Endodermal cell (in vitro differentiated cells): ENCODE measurements around the gene ZNRF3. TPM values are rescaled to one million over a fixed set of nuclear protein-coding genes. Genes with fewer than 3 reads are reported as not detected.

Source experiments
- DNase-seq: peaks from one replicate; pipeline ENCODE4 v3.0.0-alpha.2; 2017
- H3K27ac ChIP-seq: 2 replicates; pipeline ENCODE4 v1.5.1; 2013; ENCODE audit warnings: mild to moderate bottlenecking, low read depth, low read length, moderate library complexity
- H3K27me3 ChIP-seq: 2 replicates; pipeline ENCODE4 v1.6.1; 2013; ENCODE audit warnings: mild to moderate bottlenecking, low read length, moderate library complexity; ENCODE audit not compliant: insufficient read depth, control insufficient read depth, poor library complexity, severe bottlenecking
- H3K36me3 ChIP-seq: 2 replicates; pipeline ENCODE4 v1.7.0; 2013; ENCODE audit warnings: mild to moderate bottlenecking, low read length, moderate library complexity; ENCODE audit not compliant: control insufficient read depth, insufficient read depth
- H3K4me1 ChIP-seq: one replicate; pipeline ENCODE4 v1.7.0; 2013; ENCODE audit warnings: low read length; ENCODE audit not compliant: control insufficient read depth, insufficient read depth
- H3K4me3 ChIP-seq: 2 replicates; pipeline ENCODE4 v1.5.1; 2013; ENCODE audit warnings: mild to moderate bottlenecking, low read length, moderate library complexity
- H3K9ac ChIP-seq: 2 replicates; pipeline ENCODE4 v1.6.1; 2013; ENCODE audit warnings: mild to moderate bottlenecking, low read length, moderate library complexity; ENCODE audit not compliant: poor library complexity, severe bottlenecking; ENCODE audit errors: extremely low read depth
- H3K9me3 ChIP-seq: 2 replicates; pipeline ENCODE4 v1.6.1; 2013; ENCODE audit warnings: mild to moderate bottlenecking, low read length, moderate library complexity; ENCODE audit not compliant: control insufficient read depth
- H3K27ac Mint-ChIP-seq: 2 replicates; pipeline ENCODE4 v1.8.0; 2020; ENCODE audit warnings: mixed read lengths
- H3K27me3 Mint-ChIP-seq: 2 replicates; pipeline ENCODE4 v1.8.0; 2021; ENCODE audit warnings: mild to moderate bottlenecking, mixed read lengths; ENCODE audit not compliant: insufficient read depth
- H3K36me3 Mint-ChIP-seq: 2 replicates; pipeline ENCODE4 v1.8.0; 2020; ENCODE audit warnings: low read depth, mixed read lengths
- H3K4me1 Mint-ChIP-seq: 2 replicates; pipeline ENCODE4 v1.8.0; 2020; ENCODE audit warnings: mixed read lengths
- H3K4me3 Mint-ChIP-seq: 2 replicates; pipeline ENCODE4 v1.8.0; 2020; ENCODE audit warnings: mild to moderate bottlenecking, moderate library complexity, mixed read lengths
- H3K9me3 Mint-ChIP-seq: 2 replicates; pipeline ENCODE4 v1.8.0; 2020; ENCODE audit warnings: mild to moderate bottlenecking, mixed read lengths
- WGBS, 2 experiments: methylation state at CpG; one replicate each; pipeline versions ENCODE4 v1.1.5 to v1.1.7; 2013; ENCODE audit warnings: missing lambda C conversion rate in 2 of 2, mixed read lengths in 1 of 2; ENCODE audit not compliant: insufficient coverage in 1 of 2, insufficient read length in 1 of 2; 5-methylcytosine and 5-hydroxymethylcytosine counted together
- total RNA-seq, 2 donors: library from RNA; stranded (reverse); fragmentation: NEBNext Ultra II Directional in 1 of 2; extraction: Animal tissue kit (Norgen Biotek cat#: 25700) in 1 of 2; gene quantifications; 2 replicates in 1 of 2; 3 replicates in 1 of 2; pipeline ENCODE4 v1.2.1, GENCODE V29; 2021
- TF ChIP-seq, protein P1 (sequence below): fragments of 200-600 bp; sonication (generic); conservative IDR thresholded peaks from 2 replicates; pipeline ENCODE4 v1.5.0; 2021; ENCODE audit warnings: antibody characterized with exemption, mild to moderate bottlenecking

The ZNRF3 gene
- total RNA-seq, 2 donors from 2014 or later = 15.8 to 19.8 TPM

DNA sequence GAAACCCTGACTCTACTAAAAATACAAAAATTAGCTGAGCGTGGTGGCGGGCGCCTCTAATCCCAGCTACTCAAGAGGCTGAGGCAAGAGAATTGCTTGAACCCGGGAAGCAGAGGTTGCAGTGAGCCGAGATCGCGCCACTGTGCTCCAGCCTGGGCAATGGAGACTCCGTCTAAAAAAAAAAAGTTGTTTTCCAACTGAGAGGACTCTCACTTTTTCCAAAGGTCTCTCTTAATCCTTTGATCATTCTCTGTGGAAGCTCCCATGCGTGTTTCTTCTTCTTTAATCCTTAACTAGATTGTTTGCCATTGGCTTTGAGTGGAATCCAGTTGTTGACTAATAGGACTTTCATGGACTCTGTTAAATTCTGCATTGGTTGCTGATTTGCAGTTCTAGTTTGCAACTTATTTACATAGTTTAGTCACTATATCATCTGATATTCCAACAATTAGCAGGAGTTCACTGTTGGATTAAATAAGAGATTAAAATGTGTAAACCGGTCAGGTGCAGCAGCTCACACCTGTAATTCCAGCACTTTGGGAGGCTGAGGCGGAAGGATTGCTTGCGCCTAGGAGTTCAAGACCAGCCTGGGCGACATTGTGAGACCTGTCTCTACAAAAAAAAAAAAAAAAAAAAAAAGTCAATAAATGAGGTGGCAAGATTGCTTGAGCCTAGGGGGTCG is 98.6 kb downstream of the ZNRF3 start:
- Histone ChIP-seq H3K36me3 (peaks cover 2% of the 10 kb centered on the region), H3K9me3 (peaks cover 13% of the 10 kb centered on the region), H3K27me3 (no peaks in the 10 kb centered on the region), H3K4me3 (no peak overlapping the region), H3K9ac (no peak overlapping the region), H3K4me1 (peaks cover 13% of the 10 kb centered on the region), H3K27ac (no peak overlapping the region)
- H3K27ac Mint-ChIP-seq = no peak overlapping the region
- no peaks in the 10 kb centered on the region for H3K27me3 Mint-ChIP-seq
- 88 to 95% methylated on average over 11 to 14 of the region's 14 CpGs for WGBS, 2 experiments
- TF ChIP-seq, protein P1, sequence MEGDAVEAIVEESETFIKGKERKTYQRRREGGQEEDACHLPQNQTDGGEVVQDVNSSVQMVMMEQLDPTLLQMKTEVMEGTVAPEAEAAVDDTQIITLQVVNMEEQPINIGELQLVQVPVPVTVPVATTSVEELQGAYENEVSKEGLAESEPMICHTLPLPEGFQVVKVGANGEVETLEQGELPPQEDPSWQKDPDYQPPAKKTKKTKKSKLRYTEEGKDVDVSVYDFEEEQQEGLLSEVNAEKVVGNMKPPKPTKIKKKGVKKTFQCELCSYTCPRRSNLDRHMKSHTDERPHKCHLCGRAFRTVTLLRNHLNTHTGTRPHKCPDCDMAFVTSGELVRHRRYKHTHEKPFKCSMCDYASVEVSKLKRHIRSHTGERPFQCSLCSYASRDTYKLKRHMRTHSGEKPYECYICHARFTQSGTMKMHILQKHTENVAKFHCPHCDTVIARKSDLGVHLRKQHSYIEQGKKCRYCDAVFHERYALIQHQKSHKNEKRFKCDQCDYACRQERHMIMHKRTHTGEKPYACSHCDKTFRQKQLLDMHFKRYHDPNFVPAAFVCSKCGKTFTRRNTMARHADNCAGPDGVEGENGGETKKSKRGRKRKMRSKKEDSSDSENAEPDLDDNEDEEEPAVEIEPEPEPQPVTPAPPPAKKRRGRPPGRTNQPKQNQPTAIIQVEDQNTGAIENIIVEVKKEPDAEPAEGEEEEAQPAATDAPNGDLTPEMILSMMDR = no peak
- no peak overlapping the region for H3K4me3 Mint-ChIP-seq
- peaks cover 7% of the 10 kb centered on the region for H3K9me3 Mint-ChIP-seq
- DNase-seq = no peak
- H3K4me1 Mint-ChIP-seq = peaks cover 64% of the 10 kb centered on the region
- peaks cover 7% of the 10 kb centered on the region for H3K36me3 Mint-ChIP-seq

GRCh38 chr22:28983190-28983589 is 99.8 kb downstream of the ZNRF3 start:
- peaks cover 59% of the 10 kb centered on the region for H3K4me1 Mint-ChIP-seq
- H3K27me3 Mint-ChIP-seq = no peaks in the 10 kb centered on the region
- peak; percentile 68 for DNase-seq
- peaks cover 12% of the 10 kb centered on the region for H3K36me3 ChIP-seq
- no peaks in the 10 kb centered on the region for H3K27me3 ChIP-seq
- peak overlapping the region; percentile 38 for H3K27ac Mint-ChIP-seq
- H3K4me1 ChIP-seq = peaks cover 13% of the 10 kb centered on the region
- WGBS, 2 experiments = 79 to 87% methylated on average over 5 to 7 of the region's 7 CpGs
- peaks cover 7% of the 10 kb centered on the region for H3K9me3 Mint-ChIP-seq
- peak overlapping the region; percentile 22 for H3K27ac ChIP-seq
- H3K9me3 ChIP-seq = peaks cover 13% of the 10 kb centered on the region
- TF ChIP-seq, protein P1 = no peak
- H3K36me3 Mint-ChIP-seq = peaks cover 17% of the 10 kb centered on the region
- H3K4me3 Mint-ChIP-seq = no peak overlapping the region
- H3K4me3 ChIP-seq = no peak overlapping the region
- H3K9ac ChIP-seq = no peak overlapping the region

- TF ChIP-seq, protein P1 = no peak
- H3K9ac ChIP-seq = no peak overlapping the region
- peaks cover 19% of the 10 kb centered on the region for H3K36me3 ChIP-seq
- peak overlapping the region; percentile 38 for H3K27ac Mint-ChIP-seq
- H3K27ac ChIP-seq = no peak overlapping the region
- H3K36me3 Mint-ChIP-seq = peaks cover 22% of the 10 kb centered on the region
- WGBS, 2 experiments = 68 to 100% methylated on average over 2 to 3 of the region's 4 CpGs
- peaks cover 7% of the 10 kb centered on the region for H3K9me3 Mint-ChIP-seq
- H3K4me3 Mint-ChIP-seq = no peak overlapping the region
- peaks cover 13% of the 10 kb centered on the region for H3K4me1 ChIP-seq
- no peak overlapping the region for H3K4me3 ChIP-seq
- H3K9me3 ChIP-seq = peaks cover 13% of the 10 kb centered on the region
- no peaks in the 10 kb centered on the region for H3K27me3 Mint-ChIP-seq
- peak; percentile 75 for DNase-seq
- no peaks in the 10 kb centered on the region for H3K27me3 ChIP-seq
- H3K4me1 Mint-ChIP-seq = peaks cover 65% of the 10 kb centered on the region
Measured at GRCh38 chr22:28983788-28984441, 100.5 kb downstream of the ZNRF3 start.
